HG03135 (cell line): ENCODE measurements around the gene NUP153.
"Not testable (repeated sequence)": the region's sequence is repeated elsewhere in the genome, so short reads cannot be mapped to it uniquely, and the experiment has no call there.

Source experiments
- ATAC-seq: cut with Tn5 transposase; IDR thresholded peaks from one replicate; pipeline ENCODE4 v1.9.1; 2021; ENCODE audit warnings: mild to moderate bottlenecking, moderate library complexity; ENCODE audit not compliant: unreplicated experiment

Gene NUP153

DNA sequence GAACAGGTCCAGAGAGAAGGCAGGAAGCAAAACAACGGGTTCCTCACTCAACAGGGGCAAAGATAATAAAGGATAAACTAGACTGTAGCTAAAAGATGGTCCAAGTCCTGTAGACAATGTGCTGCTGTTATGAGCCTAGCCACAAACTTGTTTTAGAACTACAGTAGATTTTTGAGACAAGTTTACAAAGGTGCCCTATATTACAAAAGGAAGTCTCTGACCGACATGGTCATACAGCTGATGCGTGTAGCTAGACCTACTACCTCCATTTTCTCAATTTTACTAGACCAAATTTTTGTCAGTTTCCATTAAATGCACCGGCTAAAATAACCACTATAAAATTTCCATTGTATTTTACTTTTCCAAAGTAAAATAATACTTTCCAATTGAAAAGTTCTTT lies 94.7 kb downstream of the NUP153 start:
- ATAC-seq = no peak

DNA sequence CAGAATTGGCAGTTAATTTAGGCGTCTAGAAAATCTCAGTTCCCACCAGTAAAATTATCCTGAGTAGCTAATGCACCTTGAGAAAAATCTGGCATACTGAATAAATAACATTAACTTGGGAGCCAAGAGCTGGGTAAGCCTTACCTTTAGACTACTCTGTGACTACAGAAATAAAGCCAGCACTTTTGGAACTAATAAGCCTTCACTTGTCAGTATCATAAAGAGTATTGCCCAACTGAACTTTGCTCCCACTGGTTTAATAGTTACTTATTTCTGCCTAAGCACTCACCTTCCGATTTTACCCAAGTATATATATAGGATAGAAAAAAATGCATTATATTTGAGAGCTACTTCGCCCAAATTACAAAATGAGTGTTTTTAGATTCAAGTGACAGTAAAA lies 95.9 kb downstream of the NUP153 start:
- ATAC-seq = no peak

DNA sequence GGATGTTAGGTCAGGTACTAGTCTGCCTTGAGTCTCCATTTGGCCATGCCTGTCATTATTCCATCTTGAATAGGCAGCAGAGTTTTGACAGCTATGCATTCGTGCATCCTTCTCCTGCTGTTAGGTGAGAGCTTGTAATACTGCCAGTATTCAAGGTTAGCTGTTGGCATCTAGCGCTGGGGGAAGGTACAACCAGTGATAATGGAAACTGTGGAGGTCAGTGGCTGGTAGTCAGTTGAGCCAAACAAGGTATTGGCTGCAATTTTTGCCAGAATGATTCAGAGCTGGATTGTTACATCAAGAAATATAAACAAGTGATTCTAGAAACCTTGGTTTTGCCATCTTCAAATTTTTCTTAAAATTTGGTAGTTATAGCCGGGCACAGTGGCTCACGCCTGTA lies 100.1 kb downstream of the NUP153 start:
- ATAC-seq = no peak

DNA sequence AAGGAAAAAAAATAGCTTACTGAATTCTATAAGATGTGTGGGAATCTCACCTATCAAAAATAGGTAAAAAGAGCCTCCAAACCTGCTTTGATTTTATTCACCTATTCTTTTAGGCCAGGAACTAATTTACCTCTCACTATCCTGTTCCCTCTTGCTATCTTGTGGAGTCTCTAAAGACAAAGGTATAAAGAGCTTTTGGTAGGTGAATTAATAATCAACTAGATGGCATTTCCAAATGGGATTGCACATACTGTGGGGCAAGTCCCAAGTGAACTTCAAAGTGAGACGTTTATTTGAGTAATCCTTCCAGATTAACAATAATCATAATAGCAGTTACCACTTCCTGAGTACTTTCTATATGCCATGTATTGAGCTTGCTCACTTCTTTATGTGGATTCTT lies 103.8 kb downstream of the NUP153 start:
- no peak for ATAC-seq

DNA sequence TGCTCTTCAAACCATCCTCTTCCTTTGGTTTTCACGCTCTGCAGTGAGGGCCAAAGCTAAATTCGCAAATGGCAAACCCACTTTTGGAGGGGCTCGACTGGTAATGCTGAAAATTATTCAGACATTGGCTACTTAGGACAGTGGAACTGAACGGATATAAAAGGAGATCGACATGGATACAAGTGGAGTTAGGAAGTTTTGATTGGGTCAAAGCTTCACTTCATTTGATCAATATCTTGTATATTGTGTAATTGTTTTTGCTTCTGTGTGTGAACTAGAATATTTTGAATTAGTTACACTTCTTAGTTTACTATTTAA lies 105.4 kb downstream of the NUP153 start:
- no peak for ATAC-seq

DNA sequence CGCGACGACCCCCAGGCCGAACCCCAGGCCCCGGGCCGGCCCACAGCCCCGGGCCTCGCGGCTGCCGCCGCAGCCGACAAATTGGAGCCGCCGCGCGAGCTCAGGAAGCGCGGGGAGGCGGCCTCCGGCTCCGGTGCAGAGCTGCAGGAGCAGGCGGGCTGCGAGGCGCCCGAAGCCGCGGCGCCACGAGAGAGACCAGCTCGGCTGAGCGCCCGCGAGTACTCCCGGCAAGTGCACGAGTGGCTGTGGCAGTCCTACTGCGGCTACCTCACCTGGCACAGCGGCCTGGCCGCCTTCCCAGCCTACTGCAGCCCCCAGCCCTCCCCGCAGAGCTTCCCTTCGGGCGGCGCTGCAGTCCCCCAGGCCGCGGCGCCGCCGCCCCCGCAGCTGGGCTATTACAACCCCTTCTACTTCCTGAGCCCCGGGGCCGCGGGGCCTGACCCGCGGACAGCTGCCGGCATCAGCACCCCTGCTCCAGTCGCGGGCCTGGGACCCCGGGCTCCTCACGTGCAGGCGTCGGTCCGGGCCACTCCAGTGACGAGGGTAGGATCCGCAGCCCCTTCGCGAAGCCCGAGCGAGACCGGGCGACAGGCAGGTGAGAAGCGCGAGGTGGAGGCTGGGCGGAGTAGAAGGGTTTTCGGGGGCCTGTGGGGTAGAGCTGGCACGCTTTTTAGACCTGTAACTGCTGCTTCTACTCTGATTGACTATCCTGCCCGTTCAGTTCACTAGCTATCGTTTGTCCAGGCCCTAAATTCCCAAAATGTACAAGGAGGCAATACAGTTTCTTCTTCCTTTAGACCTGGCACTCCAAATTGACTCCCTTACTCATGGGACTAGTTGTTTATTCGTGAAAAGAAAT lies 106.0 kb downstream of the NUP153 start:
- ATAC-seq = peak; percentile 60

DNA sequence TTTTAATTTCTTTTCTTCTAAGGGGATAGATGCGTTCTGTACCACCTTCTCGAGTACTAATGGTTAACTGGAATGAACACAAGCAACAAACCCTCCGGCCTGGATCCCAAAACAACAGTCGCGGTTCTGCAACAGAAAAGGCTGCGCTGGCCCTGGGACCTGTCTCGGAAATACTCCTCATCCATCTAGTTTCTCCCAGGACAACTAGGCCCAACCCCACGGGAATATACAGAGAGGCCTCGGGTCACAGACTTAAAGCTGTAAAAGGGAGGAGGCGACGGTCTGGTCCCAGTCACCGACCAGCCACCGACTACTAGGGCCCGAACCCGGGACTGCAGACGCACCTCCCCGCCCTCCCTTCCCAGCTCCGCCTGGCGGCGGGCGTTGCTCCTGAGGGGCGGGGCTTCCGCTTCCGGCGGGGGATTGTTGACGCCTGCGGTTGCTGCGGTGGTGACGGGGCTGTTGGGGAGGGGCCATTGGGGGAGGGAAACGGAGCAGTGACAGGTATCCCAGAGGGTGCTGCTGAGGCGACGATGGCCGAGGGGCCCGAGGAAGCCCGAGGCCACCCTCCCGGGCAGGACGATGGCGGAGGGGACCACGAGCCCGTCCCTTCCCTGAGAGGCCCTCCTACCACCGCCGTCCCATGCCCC lies 106.7 kb downstream of the NUP153 start, which contains the start of gene FAM8A1:
TSS of gene FAM8A1 (plus strand) at position 426 of the 650 bp plus-strand sequence. CDS start at position 534, 108 bp downstream.
- peak; percentile 71 for ATAC-seq

DNA sequence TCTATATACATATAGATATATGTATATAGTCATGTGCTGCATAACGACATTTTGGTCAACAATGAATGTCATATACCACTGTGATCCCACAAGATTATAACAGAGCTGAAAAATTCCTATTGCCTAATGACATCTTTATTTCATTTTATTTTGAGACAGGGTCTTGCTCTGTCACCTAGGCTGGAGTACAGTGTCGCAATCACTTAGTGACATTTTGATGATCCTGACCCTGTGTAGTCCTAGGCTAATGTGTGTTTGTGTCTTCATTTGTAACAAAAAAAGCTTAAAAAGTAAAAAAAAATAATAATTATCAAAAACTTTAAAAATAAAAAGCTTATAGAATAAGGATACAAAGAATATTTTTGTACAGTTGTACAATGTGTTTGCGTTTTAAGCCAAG lies 110.6 kb downstream of the NUP153 start:
- ATAC-seq = no peak

DNA sequence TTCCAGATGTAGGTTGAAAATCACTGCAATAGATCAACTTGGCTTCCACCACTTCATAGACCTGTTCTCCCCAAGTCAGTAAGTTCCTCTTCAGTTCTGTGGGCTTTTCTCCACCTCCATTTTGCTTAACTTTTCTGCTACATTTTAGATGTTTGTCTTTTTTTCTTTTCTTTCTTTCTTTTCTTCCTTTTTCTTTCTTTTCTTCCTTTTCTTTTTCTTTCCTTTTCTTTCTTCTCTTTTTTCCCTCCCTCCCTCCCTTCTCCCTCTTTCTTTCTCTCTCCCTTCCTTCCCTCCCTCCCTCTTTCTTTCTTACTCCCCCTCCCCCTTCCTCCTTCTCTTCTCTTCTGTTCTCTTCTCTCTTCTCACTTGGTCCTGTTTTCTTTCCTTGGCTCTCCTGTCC lies 113.5 kb downstream of the NUP153 start:
- ATAC-seq = no peak

DNA sequence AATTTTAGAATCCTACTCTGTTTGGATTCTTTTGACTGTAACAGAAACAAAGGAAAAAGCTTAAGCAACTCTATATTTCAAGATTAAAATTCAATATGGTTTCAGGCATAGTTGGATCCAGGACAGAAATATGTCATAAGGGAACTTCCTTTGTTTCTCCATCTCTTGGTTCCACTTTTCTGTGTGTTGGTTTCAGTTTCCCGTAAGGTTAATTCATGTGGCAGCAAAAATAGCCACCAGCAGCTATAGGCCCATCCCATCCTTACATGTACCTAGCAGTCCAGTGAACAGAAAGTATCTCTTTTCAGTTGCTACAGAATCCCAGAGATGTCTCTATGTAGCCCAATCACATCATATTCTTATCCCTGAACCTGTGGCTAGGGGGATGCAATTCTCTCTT lies 115.4 kb downstream of the NUP153 start:
- ATAC-seq = no peak

DNA sequence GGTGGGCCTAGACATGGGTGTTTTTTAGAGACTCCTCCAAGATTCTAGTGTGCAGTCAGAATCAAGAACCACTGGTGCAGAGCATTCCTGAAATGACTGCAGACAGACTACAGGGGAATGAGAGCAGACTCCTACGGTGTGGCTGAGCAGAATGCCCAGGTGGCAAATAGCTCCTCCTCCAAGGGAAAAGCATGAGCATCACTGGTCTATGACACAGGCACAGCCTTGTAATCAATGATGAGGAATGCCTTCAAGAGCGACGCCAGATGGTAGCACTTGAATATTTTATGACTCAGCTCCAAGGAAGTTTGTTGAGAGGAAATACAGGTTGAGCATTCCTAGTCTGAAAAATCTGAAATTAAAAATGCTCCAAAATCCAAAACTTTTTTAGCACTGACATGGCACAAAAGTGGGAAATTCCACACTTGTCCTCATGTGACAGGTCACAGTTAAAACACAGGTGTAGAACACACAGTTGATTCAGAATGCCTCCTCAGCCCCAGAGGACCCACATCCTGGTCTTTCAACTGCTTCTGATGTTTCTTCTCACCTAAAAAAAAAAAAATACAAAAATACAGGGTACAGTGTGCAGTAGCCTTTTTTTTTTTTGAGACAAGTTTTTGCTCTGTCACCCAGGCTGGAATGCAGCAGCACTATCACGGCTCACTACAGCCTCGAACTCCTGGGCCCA lies 117.2 kb downstream of the NUP153 start:
- peak; percentile 49 for ATAC-seq

DNA sequence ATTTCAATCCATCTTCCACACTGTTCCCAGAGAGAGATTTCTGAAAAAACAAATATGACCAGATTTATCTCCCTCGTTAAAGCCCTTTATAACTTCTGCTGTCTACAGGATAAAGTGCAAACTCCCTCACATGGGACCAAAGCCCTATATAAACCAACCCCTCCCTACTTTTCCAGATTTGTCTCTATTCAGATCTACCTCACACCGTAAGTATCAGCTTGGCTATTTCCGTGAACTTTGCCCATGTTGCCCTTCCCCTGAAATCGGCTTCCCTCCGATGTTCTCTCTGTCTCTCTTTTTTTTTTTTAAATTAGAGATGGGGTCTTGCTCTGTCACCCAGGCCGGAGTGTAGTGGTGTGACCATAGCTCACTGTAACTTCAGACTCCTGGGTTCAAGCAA lies 118.7 kb downstream of the NUP153 start:
- ATAC-seq = no peak

DNA sequence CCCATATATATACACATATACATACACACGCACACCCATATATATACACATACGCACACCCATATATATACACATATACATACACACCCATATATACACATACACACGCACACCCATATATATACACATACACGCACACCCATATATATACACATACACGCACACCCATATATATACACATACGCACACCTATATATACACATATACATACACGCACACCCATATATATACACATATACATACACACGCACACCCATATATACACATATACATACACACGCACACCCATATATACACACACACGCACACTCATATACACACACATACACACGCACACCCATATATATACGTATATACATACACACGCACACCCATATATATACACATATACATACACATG lies 120.1 kb downstream of the NUP153 start:
- not testable (repeated sequence) for ATAC-seq

DNA sequence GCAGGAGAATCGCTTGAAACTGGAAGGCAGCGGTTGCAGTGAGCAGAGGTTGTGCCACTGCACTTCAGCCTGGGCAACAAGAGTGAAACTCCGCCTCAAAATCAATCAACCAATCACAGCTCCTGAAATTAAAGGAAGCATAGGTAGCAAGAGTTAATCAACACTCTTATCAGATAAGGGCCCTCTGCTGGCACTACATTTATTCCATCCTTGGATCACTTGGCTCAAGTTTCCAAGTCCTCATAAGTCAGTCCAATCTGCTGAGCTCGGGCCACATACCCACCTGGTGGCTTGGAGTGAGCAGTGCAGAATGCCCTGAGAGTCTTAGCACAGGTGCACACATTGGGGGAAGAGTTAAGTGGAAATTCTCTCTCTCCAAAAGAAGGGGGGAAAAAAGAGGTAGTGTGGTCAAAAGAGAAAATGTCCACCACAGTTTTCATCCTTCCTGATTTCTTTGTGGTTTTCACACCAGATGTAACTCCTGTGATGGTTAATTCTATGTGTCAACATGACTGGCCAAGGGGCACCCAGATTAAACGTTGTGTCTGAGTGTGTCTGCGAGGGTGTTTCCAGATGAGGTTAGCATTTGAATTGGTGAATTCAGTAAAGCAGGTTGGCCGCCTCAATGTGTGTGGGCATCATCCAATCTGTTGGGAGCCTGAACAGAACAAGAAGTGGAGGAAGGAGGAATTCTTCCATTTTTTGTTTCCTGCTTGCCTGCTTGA lies 120.8 kb downstream of the NUP153 start:
- no peak for ATAC-seq

DNA sequence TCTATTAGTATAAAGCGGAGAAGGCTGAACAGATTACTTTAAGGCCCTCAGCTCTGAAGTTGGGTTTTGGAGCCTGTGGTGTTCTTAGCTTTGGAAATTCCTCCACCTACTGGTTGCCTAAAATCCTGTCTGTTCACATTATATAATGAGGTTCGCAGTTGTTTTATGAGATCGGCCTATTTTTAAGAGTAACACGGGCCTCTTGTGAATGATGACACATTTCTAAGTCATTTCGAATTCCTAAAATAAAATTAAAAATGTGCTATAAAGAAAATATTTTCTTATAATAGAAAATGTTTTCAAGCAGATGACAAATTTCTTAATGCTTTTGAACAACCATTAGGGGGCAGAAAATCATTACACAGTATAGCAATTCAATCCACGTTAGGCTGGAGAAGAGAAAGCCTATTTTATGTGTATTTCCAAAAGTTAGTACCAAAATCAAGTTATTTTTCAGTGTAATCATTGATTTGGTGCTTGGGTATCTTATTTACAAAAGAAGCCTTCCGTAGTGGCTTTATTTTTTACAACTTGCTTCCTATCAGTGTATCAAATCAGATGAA lies 122.4 kb downstream of the NUP153 start:
- ATAC-seq = no peak

DNA sequence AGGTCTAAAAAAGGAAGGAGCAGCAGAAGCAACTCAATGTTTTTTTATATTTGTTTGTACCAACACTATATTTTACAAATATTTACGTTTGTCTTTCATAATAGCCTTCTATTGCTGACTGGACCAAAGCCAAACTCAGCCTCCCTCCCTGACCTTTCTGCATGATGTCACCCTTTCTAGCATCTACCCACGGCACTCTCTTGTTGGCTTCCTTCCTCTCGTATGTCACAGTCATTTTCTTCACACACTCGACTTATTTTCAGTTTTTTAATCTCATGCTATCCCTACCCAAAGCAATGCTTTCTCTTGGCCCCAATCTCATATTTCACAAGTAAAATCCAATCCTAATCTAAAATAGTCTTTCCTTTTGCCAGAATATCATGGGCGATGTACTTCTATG lies 122.9 kb downstream of the NUP153 start:
- ATAC-seq = no peak

DNA sequence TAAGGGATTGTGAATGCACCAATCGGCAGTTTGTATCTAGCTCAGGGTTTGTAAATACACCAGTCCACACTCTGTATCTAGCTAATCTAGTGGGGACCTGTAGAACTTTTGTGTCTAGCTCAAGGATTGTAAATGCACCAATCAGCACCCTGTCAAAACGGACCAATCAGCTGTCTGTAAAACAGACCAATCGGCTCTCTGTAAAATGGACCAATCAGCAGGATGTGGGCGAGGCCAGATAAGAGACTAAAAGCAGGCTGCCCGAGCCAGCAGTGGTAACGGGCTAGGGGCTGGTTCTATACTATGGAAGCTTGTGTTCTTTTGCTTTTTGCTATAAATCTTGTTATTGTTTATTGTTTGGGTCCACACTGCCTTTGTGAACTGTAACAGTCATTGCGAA lies 125.4 kb downstream of the NUP153 start:
- not testable (repeated sequence) for ATAC-seq

DNA sequence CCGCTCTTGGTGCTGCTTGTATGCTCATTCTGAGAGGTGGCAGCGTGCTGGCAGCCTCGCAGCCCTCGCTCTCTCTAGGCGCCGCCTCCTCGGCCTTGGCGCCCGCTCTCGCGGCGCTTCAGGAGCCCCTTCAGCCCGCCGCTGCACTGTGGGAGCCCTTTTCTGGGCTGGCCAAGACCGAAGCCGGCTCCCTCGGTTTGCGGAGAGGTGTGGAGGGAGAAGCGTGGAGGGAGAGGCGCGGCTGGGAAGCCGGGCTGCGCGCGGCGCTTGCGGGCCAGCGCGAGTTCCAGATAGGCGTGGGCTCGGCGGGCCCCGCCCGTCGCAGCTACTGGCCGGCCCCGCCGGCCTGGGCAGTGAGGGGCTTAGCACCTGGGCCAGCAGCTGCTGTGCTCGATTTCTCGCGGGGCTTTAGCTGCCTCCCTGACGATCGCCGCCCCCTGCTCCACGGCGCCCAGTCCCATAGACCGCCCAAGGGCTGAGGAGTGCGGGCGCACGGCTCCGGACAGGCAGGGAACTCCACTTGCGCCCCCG lies 126.1 kb downstream of the NUP153 start:
- no peak for ATAC-seq

DNA sequence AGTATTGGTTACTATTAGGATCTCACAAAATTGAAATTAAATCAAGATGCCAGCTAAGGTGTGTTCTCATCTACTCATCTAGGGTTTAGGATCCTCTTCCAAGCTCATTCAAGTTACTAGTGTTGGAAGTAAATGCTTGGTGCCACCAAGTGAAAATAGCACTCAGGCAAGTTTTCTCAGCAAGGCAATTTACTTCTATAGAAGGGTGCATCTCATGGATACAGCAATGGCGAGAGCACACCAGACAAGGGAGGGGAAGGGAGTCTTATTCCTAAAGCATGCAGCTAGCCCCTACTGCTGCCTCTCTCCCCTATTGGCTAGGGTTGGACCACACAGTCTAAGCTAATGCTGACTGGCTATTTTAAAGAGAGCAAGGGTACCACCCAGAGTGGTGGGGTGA lies 129.7 kb downstream of the NUP153 start:
- ATAC-seq = no peak

DNA sequence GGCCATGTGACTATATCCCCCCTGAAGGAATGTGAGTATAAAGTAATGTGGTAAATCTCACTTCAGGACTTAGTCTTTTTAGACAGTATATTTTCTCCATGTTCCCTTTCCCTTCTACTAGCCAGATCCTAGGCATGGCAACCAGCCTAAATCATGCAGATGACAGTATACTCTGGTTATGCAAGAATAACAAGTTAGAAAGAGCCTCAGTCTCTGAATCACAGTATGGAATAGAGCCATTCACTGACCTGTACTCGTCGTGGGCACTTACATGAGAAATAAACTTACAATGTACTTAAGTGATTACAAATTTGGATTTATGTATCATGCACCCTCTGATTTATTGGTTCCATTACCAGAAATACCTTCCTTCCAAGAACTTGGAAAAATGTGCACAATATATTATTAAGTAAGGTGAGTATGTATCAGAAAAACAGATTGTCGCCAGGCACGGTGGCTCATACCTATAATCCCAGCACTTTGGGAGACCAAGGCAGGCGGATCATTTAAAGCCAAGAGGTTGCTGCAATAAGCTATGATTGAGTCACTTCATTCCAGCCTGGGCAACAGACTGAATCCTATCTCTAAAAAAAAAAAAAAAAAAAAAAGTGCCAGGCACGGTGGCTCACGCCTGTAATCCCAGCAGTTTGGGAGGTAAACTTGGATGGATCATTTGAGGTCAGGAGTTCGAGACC lies 131.7 kb downstream of the NUP153 start:
- ATAC-seq = no peak
